ENCODE measurements around the gene TIGD1.

DNA sequence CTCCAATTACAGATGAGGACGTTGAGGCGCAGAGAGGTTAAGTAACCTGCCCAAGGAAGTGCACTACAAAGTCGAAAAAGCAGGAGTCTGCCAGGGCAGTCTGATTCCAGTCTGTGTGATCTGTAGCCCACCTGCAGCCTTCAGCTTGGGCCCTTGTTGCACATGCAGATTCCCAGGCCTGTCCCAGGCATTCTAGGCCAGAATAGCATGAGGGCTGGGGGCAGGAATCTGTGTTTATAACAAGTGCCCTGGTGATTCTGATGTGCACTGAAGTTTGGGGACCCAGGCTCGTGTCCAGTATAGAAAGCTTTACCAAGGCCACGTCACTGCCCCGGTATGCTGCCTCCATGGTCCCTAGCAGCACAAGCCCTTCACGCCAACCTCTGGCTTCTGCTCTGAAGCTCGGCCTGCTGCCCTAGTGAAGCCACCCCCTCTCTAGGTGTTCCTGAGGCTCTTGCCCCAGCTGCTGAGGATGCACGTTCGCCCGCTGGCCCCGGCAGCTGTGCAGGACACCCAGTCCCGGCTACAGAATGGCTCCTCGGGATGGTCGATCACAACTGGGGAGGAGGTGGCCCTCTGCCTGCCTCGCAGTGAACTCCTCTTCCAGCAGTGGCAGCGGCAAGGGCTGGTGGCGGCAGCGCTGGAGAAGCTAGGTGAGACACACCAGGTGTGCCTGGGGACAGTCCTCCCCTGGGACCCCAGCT lies 6.3 kb downstream of the TIGD1 start:
- TF ChIP-seq, protein P1, sequence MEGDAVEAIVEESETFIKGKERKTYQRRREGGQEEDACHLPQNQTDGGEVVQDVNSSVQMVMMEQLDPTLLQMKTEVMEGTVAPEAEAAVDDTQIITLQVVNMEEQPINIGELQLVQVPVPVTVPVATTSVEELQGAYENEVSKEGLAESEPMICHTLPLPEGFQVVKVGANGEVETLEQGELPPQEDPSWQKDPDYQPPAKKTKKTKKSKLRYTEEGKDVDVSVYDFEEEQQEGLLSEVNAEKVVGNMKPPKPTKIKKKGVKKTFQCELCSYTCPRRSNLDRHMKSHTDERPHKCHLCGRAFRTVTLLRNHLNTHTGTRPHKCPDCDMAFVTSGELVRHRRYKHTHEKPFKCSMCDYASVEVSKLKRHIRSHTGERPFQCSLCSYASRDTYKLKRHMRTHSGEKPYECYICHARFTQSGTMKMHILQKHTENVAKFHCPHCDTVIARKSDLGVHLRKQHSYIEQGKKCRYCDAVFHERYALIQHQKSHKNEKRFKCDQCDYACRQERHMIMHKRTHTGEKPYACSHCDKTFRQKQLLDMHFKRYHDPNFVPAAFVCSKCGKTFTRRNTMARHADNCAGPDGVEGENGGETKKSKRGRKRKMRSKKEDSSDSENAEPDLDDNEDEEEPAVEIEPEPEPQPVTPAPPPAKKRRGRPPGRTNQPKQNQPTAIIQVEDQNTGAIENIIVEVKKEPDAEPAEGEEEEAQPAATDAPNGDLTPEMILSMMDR (conservative IDR thresholded peaks at IDR 0.05; ENCODE audit: low read depth, low read length) = no peak
- TF ChIP-seq EZH2 (IDR thresholded peaks at IDR 0.05; ENCODE audit: borderline replicate concordance, low read depth, low read length, poor library complexity, severe bottlenecking) = no peak
